ENCODE data around the gene MRPL44.

The MRPL44 gene

GRCh38 chr2:223957092-223957851, at the start of gene MRPL44:
Gene MRPL44, plus strand, starts transcription at chr2:223957463. Its CDS starts 10 bp downstream, at chr2:223957473.
- peak; percentile 93 for DNase-seq

DNA sequence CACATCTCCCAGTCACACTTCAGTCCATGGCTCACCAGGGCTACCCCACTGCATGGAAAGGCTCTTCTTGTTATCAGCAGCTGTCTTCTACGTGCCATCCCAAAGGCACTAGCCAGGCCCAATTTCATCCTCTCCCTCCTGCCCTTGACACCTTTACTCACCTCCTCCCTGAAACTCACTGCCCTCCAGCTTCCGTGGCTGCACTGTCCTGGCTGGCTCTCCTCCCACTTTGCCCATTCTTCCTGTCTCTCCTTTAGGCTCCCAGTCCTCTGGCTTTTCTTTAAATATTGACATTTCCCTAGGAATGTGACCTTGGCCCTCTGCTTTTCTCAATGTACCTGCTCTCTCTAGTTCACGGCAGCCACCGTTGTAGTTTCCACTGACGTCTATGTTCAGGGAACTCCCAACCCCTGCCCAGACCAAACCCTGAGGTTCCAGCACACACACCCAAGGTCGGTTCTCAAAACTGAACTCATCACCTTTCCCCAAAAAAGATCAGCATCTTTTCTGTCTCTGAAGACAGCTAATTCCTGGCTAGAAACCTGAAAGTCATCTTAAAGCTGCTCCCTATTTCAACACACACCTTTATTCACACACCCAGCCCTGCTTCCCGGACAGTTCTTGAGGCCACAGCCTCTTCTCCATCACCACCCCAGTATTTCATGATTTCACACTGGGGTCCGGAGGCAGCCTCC, 48.8 kb upstream of the MRPL44 start:
- DNase-seq = no peak

DNA sequence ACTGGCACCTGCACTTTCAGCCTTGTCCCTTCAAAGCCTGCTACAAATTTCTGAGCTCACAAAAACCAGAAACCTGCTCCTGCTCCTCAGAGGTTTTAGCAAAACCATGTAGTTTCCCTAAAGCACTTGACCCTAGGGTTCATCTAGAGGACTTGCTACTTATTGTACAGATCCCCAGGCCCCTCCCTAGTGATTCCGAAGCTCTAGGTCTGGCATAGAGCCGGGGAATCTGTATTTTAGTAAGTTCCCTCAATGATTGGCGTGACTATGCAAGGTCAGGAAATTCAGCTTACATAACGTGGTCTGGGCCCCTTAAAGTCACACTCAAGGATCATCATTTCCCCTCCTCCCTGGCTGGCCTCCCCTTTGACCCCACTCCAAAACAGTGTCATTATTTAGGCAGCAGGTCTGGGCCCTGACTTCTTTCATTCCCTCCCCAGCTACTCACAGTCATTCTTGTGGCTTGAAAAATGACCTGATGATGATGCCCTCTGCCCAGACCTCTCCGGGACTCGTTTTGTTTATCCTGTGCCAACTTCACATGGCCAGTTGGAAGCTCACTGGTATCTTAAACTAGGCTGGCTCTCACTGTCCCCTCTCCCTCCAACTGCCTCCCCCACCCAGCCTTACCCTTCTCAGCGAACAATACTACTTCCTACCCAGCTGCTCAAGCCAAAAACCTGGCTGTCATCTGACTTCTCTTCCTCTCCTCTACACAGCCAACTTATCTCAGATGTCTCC, 48.1 kb upstream of the MRPL44 start:
- DNase-seq = no peak

- DNase-seq = no peak
These were observed 42.9 kb upstream of the MRPL44 start for GRCh38 chr2:223914324-223914723.

GRCh38 chr2:223915071-223915470, 42.2 kb upstream of the MRPL44 start:
- no peak for DNase-seq

- no peak for DNase-seq
These were observed 40.9 kb upstream of the MRPL44 start for GRCh38 chr2:223916181-223916920.

DNA sequence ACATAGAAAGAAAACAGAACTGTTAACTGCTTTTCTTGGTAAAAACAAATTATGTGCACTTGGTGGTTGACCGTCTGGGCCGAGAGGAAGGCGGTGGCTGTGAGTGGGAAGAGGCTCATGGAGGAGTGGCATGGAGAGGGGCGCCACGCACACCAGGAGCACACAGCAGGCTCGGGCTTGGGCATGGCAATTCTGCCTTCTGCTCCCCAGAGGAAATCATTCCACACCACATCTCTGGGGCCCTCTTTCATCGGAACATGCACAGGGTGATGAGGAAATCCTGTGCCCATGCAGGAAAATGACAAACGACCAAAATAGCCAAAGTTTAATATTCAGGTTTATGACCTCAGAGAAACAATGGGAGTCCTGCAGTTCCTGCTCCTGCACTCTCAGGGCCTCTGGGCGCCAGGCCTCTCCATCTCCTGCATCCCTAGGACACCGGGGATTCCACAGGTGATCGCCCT, 38.6 kb upstream of the MRPL44 start:
- no peak for DNase-seq

DNA sequence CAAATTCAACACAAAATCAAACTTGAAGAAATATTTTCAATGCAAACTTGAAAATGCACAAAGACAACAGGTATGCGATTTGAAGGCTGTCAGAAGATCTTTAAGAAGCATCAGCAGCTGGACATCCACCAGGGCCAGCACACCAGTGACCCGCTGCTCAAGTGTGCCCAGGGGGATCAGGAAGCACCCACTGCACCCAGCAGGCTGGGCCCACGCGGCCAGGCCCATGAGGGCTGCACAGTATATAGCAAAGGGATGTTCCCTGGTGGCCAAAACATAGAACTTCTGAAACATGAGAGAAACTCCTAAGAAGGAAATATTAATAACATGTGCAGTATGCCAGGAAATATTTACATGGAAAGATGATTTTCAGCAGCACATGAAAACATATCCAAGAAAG, 37.2 kb upstream of the MRPL44 start:
- DNase-seq = no peak

- no peak for DNase-seq
These were observed 36.1 kb upstream of the MRPL44 start for GRCh38 chr2:223921204-223921603.

DNA sequence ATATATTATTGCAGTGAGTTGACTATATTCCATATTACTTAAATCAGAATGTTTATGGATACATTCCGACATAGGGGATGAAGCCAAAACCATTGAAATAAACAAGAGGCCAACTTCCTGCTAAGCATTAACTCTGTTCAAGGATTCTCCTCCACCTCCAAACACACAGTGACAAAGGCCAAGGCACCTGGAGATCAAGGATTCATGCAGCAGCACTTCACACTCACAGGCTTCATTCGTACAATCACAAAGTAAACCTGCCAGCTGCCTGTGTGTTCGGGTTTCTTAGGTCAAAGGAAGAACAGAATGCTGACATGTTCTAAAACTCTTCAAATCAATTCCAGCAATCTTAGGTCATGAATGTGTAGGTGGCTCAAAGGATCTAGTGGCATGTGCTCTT, 35.0 kb upstream of the MRPL44 start:
- DNase-seq = no peak

DNA sequence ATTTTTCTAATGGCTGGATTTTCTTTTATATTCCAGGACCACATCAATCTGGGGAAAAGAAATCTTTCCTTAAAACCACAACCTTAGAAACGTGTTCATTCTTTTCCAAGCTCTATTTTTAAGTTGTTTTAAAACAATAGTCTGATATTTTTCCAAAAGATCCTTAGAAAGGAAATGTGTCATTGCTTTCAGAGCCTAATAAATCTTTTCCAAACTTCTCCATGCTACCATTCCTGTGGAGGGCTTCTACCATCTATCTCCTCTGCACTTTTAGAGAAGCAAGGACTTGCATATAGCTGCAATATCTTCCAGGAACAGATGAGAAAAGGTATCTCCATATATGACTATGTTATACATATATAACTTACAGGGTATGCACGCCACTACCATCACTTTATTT, 33.3 kb upstream of the MRPL44 start:
- no peak for DNase-seq

GRCh38 chr2:223925106-223925505, 32.2 kb upstream of the MRPL44 start:
- DNase-seq = no peak

GRCh38 chr2:223928113-223929006, 28.9 kb upstream of the MRPL44 start:
- no peak for DNase-seq

DNA sequence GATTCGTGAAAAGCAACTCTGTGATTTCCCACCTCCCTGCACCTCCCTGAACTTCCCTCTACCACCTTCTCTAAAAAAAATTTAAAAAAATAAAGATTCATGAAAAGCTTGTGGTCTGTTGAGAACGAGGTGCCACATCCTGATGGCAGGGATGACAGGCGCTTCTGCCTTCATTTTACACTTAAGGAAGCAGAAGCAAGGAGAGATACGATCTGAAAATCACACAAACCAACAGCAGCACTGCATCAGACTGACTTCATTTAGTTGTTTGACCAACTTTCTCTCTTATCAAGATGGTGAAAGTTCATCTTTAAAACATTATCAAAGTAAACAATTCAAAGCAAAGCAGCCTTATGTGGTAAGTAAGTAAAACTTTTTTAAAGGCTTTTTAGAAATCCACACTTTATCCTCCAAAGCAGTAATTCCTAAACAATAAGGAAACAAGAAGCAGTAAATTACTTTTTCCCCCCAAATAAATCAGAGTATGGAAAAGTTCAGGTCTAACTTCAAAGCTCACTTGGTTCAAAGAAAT, 27.6 kb upstream of the MRPL44 start:
- DNase-seq = no peak

DNA sequence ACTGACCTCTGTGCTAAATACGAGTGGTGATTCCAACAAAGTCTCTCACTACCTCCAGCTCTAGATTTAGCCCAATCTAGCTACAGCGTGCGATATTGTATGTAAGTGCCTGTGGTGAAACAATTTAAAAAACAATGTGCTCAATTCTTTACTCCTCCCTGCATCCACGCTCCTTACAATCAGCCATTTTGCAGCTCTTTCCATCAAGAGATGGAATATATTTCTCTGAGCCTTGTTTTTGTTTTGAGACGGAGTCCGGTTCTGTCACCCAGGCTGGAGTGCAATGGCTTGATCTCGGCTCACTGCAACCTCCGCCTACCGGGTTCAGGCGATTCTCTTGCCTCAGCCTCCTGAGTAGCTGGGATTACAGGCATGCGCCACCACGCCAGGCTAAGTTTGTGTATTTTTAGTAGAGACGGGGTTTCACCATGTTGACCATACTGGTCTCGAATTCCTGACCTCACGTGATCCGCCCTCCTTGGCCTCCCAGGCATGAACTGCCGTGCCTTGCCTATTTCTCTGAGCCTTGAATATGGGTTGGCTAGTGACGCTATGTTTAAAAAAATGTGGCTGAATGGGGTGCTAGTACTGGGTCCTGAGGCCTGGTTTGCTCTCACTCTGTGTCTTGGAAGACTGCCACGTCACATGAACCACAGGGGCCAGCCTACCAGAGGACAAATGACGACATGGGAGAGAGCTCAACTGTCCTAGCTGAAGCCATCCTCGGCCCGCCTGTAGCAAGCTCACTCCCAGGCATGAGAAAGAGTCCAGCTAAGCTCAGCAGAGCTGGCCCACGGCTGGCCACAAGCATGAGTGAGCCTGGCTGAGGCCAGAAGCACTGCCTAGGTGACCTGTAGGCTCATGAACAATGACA, 26.9 kb upstream of the MRPL44 start:
- DNase-seq = no peak

GRCh38 chr2:223932816-223933800, 24.2 kb upstream of the MRPL44 start:
- no peak for DNase-seq

DNA sequence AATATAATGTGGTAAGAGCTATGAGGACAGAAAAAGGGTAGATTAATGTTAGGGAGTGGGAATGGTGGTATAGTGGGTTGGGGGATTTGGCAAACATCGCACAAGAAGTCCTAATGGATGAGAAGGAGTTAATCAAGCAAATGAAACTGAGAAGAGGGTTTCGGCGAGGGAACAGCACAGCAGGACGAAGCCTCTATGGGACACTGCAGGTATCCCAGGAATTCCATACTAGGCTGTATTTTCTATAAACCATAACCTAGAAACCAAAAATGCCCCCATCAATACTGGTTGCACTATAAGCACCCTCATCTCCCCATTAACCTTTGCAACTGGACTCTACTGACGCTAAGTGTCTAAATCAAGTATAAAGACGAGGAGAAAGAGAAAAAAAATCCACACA, 22.4 kb upstream of the MRPL44 start:
- no peak for DNase-seq

DNA sequence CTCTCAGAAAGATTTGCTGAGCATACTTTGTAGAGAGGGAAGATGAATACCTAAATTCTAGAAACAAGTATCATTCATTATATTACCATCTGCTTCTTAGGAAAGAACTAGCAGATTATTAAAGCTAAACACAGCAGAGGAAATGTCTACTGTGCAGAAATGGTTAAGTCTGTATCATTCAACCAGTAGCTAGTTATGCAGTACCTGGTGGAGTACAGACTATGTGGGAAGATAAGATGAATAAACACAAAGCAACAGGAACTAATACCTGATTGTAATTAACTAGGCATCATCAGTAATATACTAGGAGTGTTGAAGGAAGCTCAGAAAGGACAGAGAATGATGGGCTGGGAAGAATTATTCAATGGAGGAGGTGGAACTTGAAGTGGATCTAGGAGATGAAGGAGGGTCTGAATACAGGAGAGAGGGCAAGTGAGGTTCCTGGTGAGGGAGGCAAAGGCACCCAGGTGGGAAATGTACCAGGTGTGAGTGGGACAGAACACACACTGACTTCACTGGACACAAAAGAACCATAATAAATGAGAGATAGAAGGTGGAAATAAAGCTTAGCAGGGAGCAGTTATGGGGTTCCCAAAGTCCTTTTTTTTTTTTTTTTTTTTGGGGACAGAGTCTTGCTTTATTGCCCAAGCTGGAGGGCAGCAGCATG, 21.7 kb upstream of the MRPL44 start:
- no peak for DNase-seq

DNA sequence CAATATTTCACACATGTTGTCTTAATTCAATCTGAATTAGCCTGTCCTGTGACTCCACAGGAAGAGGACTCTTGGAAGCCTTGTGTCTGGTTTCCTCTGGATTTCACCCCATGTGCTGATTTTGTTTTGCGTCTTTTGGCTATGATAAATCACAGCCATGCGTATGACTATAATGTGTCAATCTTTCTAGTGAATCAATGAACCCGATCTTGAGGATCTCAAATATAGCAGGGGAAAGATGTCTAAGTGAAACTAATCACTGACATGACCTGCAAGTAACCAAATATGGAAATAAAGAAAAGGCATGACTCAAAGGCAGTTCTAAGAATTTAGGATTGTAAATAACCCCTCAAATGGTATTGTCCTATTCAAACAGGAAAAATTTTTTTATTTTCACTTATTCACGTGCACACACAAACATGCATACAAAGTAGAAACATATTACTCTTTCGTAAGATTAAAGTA, 20.4 kb upstream of the MRPL44 start:
- no peak for DNase-seq

Measured in kidney glomerular epithelial cell (primary cell).